Measurements from ENCODE around the gene UBTF.

DNA sequence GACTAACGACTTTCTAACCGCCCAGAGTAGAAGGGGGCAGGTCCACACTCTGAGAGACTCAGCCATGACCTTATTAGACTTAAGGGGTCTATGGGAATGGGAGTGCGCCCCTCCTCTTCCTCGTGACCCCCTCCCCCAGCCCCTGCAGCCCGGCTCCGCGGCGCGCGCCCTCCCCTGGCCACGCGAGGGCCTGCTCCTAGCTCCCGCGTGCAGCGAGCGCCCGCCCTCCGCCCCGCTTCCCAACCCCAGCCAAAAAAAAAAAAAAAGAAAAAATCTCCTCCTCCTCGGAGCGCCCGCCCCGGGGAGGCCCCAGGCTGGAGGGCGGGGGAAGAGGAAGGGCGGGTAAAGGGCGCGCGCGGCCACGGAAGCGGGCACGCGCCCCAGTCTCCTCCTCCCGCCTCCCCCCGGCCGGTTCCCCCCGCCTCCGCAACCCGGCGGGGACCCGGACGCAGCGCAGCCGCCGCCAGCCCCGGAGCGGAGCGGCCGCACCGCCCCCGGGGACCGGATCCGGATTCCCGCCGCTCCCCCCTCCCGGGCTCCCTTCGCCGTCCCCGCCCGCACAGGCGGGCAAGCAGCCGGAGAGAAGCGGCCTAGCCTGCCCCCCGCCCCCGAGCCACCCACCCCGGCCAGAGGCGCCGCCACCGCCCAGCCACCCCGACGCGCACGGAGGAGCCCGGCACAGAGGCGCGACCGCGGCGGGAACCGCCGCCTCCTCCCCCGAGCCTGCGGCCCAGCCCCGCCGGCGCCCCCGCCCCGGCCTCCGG lies 949 bp downstream of the UBTF start:
- TF ChIP-seq, protein P1, sequence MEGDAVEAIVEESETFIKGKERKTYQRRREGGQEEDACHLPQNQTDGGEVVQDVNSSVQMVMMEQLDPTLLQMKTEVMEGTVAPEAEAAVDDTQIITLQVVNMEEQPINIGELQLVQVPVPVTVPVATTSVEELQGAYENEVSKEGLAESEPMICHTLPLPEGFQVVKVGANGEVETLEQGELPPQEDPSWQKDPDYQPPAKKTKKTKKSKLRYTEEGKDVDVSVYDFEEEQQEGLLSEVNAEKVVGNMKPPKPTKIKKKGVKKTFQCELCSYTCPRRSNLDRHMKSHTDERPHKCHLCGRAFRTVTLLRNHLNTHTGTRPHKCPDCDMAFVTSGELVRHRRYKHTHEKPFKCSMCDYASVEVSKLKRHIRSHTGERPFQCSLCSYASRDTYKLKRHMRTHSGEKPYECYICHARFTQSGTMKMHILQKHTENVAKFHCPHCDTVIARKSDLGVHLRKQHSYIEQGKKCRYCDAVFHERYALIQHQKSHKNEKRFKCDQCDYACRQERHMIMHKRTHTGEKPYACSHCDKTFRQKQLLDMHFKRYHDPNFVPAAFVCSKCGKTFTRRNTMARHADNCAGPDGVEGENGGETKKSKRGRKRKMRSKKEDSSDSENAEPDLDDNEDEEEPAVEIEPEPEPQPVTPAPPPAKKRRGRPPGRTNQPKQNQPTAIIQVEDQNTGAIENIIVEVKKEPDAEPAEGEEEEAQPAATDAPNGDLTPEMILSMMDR (IDR thresholded peaks at IDR 0.05): peak; percentile 52 to 84 (median 66)
- TF ChIP-seq POLR2A (IDR thresholded peaks at IDR 0.05) (peak in 1 of 2 donors; percentile 58), EP300 (IDR thresholded peaks at IDR 0.05) (peak; percentile 21 to 47)
